GM12874 (cell line): ENCODE measurements around the gene MSL3B.

ENCODE experiments used
- TF ChIP-seq, protein P1 (sequence below): IDR thresholded peaks from 2 replicates; pipeline ENCODE4 v1.5.1; 2011; ENCODE audit warnings: low read depth, mild to moderate bottlenecking, control low read depth, low read length, moderate library complexity; ENCODE audit not compliant: insufficient read depth

Gene MSL3B

DNA sequence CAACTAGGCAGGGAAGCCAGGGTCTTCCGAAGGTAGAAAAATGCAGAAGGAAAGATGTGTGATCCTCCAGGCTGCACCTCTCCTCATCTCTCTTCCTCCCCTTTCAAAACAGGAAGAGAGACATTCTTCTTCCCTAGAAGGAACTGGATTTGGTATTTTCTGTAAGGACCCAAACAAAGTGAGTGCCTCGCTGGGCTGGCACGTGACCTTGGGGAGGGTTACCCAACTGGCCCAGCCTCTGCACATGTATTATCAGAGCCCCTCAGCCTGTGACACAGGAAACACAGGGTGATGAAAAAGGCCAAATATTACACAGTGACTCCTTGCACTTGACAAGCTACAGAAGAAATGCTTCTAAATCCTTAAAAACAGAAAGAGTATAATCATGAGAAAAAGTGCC lies 16.1 kb downstream of the MSL3B start:
- TF ChIP-seq, protein P1, sequence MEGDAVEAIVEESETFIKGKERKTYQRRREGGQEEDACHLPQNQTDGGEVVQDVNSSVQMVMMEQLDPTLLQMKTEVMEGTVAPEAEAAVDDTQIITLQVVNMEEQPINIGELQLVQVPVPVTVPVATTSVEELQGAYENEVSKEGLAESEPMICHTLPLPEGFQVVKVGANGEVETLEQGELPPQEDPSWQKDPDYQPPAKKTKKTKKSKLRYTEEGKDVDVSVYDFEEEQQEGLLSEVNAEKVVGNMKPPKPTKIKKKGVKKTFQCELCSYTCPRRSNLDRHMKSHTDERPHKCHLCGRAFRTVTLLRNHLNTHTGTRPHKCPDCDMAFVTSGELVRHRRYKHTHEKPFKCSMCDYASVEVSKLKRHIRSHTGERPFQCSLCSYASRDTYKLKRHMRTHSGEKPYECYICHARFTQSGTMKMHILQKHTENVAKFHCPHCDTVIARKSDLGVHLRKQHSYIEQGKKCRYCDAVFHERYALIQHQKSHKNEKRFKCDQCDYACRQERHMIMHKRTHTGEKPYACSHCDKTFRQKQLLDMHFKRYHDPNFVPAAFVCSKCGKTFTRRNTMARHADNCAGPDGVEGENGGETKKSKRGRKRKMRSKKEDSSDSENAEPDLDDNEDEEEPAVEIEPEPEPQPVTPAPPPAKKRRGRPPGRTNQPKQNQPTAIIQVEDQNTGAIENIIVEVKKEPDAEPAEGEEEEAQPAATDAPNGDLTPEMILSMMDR, result no peak

- TF ChIP-seq, protein P1, result no peak
Observed at GRCh38 chr2:233851169-233851568, 17.0 kb downstream of the MSL3B start.

DNA sequence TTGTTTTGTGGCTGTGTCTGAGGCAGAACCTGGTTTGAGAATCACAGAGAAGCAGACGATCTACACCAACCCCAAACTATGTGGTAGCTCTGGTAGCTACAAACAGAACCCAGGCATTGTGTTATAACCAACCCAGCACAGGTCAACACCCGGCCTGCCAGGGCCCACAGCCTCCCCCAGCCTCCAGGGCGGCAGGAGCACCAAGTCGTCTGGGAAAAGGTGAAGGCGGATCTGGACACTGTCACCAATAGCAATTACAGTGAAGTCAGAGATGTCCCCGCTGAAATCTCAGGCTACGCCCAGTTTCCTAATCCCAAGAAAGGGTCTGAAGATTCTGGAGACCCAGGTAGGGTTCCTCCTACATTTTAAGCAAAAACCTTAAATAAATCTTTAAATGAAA lies 17.4 kb downstream of the MSL3B start:
- TF ChIP-seq, protein P1, result no peak

DNA sequence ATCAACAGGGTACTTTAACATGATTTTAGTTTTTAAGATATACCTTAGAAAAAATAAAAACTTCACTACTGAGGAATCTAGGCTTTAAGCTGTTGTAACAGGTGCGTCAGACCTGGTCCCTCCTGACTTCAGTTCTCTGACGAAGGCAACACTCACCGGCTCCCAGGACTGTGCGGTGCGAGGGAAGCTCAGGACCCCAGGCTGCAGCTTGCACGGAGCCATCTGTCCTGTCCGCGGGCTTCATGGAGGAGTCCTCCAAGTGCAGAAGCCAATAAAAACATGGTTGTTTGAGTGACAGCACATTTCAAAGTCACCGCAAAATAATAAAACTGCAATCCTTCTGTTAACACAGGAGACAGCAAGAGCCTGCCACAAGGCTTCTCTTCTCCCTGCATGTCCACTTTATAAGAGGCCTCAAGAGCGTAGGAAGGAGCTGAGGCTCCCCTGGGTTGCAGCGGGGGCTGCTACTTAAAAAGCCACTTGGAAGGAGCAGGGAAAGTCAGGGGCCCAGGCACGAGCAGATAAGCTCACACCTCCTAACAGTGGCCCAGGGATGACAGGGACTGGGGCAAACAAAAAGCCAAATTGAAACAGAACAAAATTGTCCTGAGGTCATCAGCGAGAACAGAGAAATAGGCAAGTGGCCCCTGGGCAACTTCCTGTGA lies 18.4 kb downstream of the MSL3B start:
- TF ChIP-seq, protein P1, result no peak

- TF ChIP-seq, protein P1, result no peak
Observed at GRCh38 chr2:233848276-233848675, 19.9 kb downstream of the MSL3B start.

- TF ChIP-seq, protein P1, result no peak
Observed at GRCh38 chr2:233847248-233847898, 20.8 kb downstream of the MSL3B start.

- TF ChIP-seq, protein P1, result no peak
Observed at GRCh38 chr2:233846387-233847247, 21.6 kb downstream of the MSL3B start.
